ENCODE data around the gene PPP1R2C.

GRCh38 chrX:42807393-42807792 is 29.4 kb upstream of the PPP1R2C start:
- TF ChIP-seq ZNF211 (tag by site-specific recombination; IDR thresholded peaks at IDR 0.05; ENCODE audit: low read depth) (no peak), ZNF274 (IDR thresholded peaks at IDR 0.05; ENCODE audit: low read length) (no peak), ZNF274 (tag by site-specific recombination; IDR thresholded peaks at IDR 0.05; ENCODE audit: borderline replicate concordance) (no peak), SETDB1 (IDR thresholded peaks at IDR 0.05; ENCODE audit: insufficient read length, low read length) (no peak), CTCF (tag by site-specific recombination; IDR thresholded peaks at IDR 0.05) (no peak), ATF2 (tag by site-specific recombination; IDR thresholded peaks at IDR 0.05; ENCODE audit: low read depth) (no peak), ZNF140 (tag by site-specific recombination; IDR thresholded peaks at IDR 0.05) (no peak), ZNF280C (tag by site-specific recombination; IDR thresholded peaks at IDR 0.05) (no peak), ZNF513 (tag by site-specific recombination; IDR thresholded peaks at IDR 0.05) (no peak), HIC1 (tag by site-specific recombination; IDR thresholded peaks at IDR 0.05) (no peak), ZSCAN30 (tag by site-specific recombination; IDR thresholded peaks at IDR 0.05) (no peak), TCF7L2 (IDR thresholded peaks at IDR 0.05; ENCODE audit: borderline replicate concordance, low read depth, low read length) (no peak)

Measured in HEK293 (cell line).